Suprapubic skin (tissue), 4 donors: ENCODE measurements around the gene IL9R. TPM values are rescaled to one million over a fixed set of nuclear protein-coding genes. Genes with fewer than 3 reads are reported as not detected.
"Not testable (repeated sequence)": the region's sequence is repeated elsewhere in the genome, so short reads cannot be mapped to it uniquely, and the experiment has no call there.

Experiments used
- DNase-seq, 2 donors: peaks; one replicate each; pipeline ENCODE4 v3.0.0-alpha.2; 2019; ENCODE audit warnings: low spot score in 2 of 2
- H3K27ac ChIP-seq: fragments of 200-600 bp; sonication (generic); one replicate; pipeline ENCODE4 v1.5.1; 2019
- H3K27me3 ChIP-seq: fragments of 200-600 bp; sonication (generic); one replicate; pipeline ENCODE4 v1.5.1; 2019
- H3K36me3 ChIP-seq: fragments of 200-600 bp; sonication (generic); one replicate; pipeline ENCODE4 v1.5.1; 2019
- H3K4me1 ChIP-seq: fragments of 200-600 bp; sonication (generic); one replicate; pipeline ENCODE4 v1.5.1; 2019
- H3K4me3 ChIP-seq: fragments of 200-600 bp; sonication (generic); one replicate; pipeline ENCODE4 v1.5.1; 2019; ENCODE audit warnings: mild to moderate bottlenecking
- H3K9me3 ChIP-seq: fragments of 200-600 bp; sonication (generic); one replicate; pipeline ENCODE4 v1.5.1; 2019
- CTCF ChIP-seq, 2 donors: fragments of 200-600 bp in 1 of 2; fragments of 450-650 bp in 1 of 2; sonication (generic) in 1 of 2; IDR thresholded peaks; one replicate each; pipeline ENCODE4 v1.5.1; 2016 to 2019; ENCODE audit warnings: antibody characterized with exemption in 2 of 2, mild to moderate bottlenecking in 1 of 2, moderate library complexity in 1 of 2
- EP300 ChIP-seq: sonication (generic); formaldehyde crosslinking; IDR thresholded peaks from one replicate; pipeline ENCODE4 v1.6.1; 2017; ENCODE audit warnings: antibody characterized with exemption
- POLR2A ChIP-seq, 2 donors: fragments of 450-650 bp; IDR thresholded peaks; one replicate each; pipeline ENCODE4 v1.6.1; 2017; ENCODE audit warnings: antibody characterized with exemption in 2 of 2, mild to moderate bottlenecking in 2 of 2, moderate library complexity in 2 of 2
- POLR2AphosphoS5 ChIP-seq, 3 donors: sonication (generic); formaldehyde crosslinking; IDR thresholded peaks; one replicate each; pipeline ENCODE4 v1.6.1; 2017; ENCODE audit warnings: antibody characterized with exemption in 3 of 3
- WGBS: methylation state at CpG from one replicate; pipeline ENCODE4 v1.1.5; 2018; 5-methylcytosine and 5-hydroxymethylcytosine counted together
- total RNA-seq, 4 donors: library from RNA; depleted of rRNA; stranded (reverse); fragments of >200 nt; gene quantifications; one replicate each; pipeline ENCODE4 v1.1.0, GENCODE V29; 2016

Gene IL9R
- total RNA-seq, 4 donors from 2014 or later: 0.38 to 0.64 (median 0.41) TPM

GRCh38 chrX:155983326-155983725 is 14.2 kb upstream of the IL9R start:
- H3K27me3 ChIP-seq: peaks cover 4% of the 10 kb centered on the region
- H3K4me1 ChIP-seq: no peaks in the 10 kb centered on the region
- H3K9me3 ChIP-seq: peaks cover 16% of the 10 kb centered on the region
- no peak overlapping the region for H3K27ac ChIP-seq
- DNase-seq: no peak
- WGBS: 79% methylated on average over 2 of the region's 2 CpGs
- no peak for TF ChIP-seq POLR2AphosphoS5 (IDR thresholded peaks at IDR 0.05)
- TF ChIP-seq POLR2A (IDR thresholded peaks at IDR 0.05): no peak
- no peak for TF ChIP-seq EP300
- no peak for TF ChIP-seq CTCF (IDR thresholded peaks at IDR 0.05)
- no peak overlapping the region for H3K4me3 ChIP-seq
- no peaks in the 10 kb centered on the region for H3K36me3 ChIP-seq

GRCh38 chrX:155985208-155985607 is 12.3 kb upstream of the IL9R start:
- no peak for TF ChIP-seq POLR2AphosphoS5 (IDR thresholded peaks at IDR 0.05)
- no peak for TF ChIP-seq POLR2A (IDR thresholded peaks at IDR 0.05)
- TF ChIP-seq EP300: no peak
- no peak for TF ChIP-seq CTCF (IDR thresholded peaks at IDR 0.05)
- 67% methylated on average over 2 of the region's 2 CpGs for WGBS
- Histone ChIP-seq H3K9me3 (peaks cover 16% of the 10 kb centered on the region), H3K27me3 (peaks cover 4% of the 10 kb centered on the region), H3K27ac (no peak overlapping the region), H3K4me1 (no peaks in the 10 kb centered on the region), H3K4me3 (no peak overlapping the region), H3K36me3 (no peaks in the 10 kb centered on the region)
- no peak for DNase-seq

GRCh38 chrX:155986995-155987394 is 10.5 kb upstream of the IL9R start:
- not testable (repeated sequence) for DNase-seq, H3K4me1 ChIP-seq, H3K36me3 ChIP-seq, H3K27me3 ChIP-seq, H3K27ac ChIP-seq, H3K4me3 ChIP-seq
- WGBS: 39% methylated on average over 2 of the region's 2 CpGs
- peaks cover 16% of the 10 kb centered on the region for H3K9me3 ChIP-seq

- Histone ChIP-seq H3K9me3 (peaks cover 4% of the 10 kb centered on the region), H3K4me3 (no peak overlapping the region), H3K27me3 (peaks cover 4% of the 10 kb centered on the region), H3K36me3 (no peaks in the 10 kb centered on the region), H3K4me1 (no peaks in the 10 kb centered on the region), H3K27ac (no peak overlapping the region)
- DNase-seq: no peak
- 80% methylated on average over 4 of the region's 4 CpGs for WGBS
- no peak for TF ChIP-seq POLR2A (IDR thresholded peaks at IDR 0.05)
- no peak for TF ChIP-seq EP300
- TF ChIP-seq CTCF (IDR thresholded peaks at IDR 0.05): no peak
- no peak for TF ChIP-seq POLR2AphosphoS5 (IDR thresholded peaks at IDR 0.05)
Measured at GRCh38 chrX:155988859-155989258, 8.6 kb upstream of the IL9R start.

- no peak for DNase-seq
- Histone ChIP-seq H3K4me1 (no peaks in the 10 kb centered on the region), H3K27ac (no peak overlapping the region), H3K4me3 (no peak overlapping the region), H3K36me3 (no peaks in the 10 kb centered on the region), H3K27me3 (peaks cover 3% of the 10 kb centered on the region), H3K9me3 (no peaks in the 10 kb centered on the region)
- 88% methylated on average over 2 of the region's 2 CpGs for WGBS
- TF ChIP-seq CTCF (IDR thresholded peaks at IDR 0.05) (no peak), EP300 (no peak), POLR2A (IDR thresholded peaks at IDR 0.05) (no peak), POLR2AphosphoS5 (IDR thresholded peaks at IDR 0.05) (no peak)
Measured at GRCh38 chrX:155993421-155993820, 4.1 kb upstream of the IL9R start.

- TF ChIP-seq CTCF (IDR thresholded peaks at IDR 0.05) (no peak), POLR2A (IDR thresholded peaks at IDR 0.05) (no peak), EP300 (no peak), POLR2AphosphoS5 (IDR thresholded peaks at IDR 0.05) (no peak)
- no peaks in the 10 kb centered on the region for H3K4me1 ChIP-seq
Measured at GRCh38 chrX:155995321-155995875, 2.1 kb upstream of the IL9R start.

More at GRCh38 chrX:155995321-155995875, 2.1 kb upstream of the IL9R start:
- H3K27me3 ChIP-seq: peaks cover 3% of the 10 kb centered on the region
- H3K27ac ChIP-seq: no peak overlapping the region
- no peaks in the 10 kb centered on the region for H3K36me3 ChIP-seq
- no peak overlapping the region for H3K4me3 ChIP-seq
- no peak for DNase-seq
- no peaks in the 10 kb centered on the region for H3K9me3 ChIP-seq
